Metanephros (tissue), 2 donors: ENCODE results near the gene TOP1. TPM values are rescaled to one million over a fixed set of nuclear protein-coding genes. Genes with fewer than 3 reads are reported as not detected.

Experiments
- small RNA-seq: library from RNA; depleted of rRNA; stranded (forward); fragments of <200 nt; gene quantifications from one replicate; pipeline ENCODE3, GENCODE V24; 2014; ENCODE audit warnings: low replicate concordance
- total RNA-seq: library from RNA; depleted of rRNA; stranded (reverse); fragments of >200 nt; gene quantifications from one replicate; pipeline ENCODE4 v1.2.3, GENCODE V29; 2014

TOP1 gene
- 27.4 TPM for total RNA-seq

DNA sequence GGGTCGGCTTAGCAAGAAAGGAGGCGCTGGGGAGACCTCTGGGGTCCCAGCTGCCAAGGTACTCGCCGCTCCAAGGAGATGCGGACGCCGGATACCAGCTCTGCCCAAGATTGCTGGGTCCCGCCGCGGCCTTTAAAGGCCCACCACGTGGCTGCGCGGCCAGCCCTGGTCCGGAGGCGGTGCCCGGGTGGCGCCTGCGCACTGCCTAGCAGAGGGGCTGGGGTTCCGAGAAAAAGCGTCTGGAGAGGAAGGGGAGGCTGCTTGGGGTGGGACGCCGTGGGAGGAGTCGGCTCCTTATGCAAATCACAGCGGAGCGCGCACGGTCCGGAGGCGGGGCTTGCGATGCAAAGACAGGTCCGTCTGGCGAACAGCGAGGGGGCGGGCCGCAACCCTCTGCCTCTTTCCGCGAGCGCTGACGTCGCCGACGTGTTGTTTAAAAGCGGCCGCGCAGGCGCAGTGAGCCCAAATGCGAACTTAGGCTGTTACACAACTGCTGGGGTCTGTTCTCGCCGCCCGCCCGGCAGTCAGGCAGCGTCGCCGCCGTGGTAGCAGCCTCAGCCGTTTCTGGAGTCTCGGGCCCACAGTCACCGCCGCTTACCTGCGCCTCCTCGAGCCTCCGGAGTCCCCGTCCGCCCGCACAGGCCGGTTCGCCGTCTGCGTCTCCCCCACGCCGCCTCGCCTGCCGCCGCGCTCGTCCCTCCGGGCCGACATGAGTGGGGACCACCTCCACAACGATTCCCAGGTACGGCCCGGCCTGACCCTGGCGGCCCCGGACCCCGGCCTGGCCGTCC, at the start of gene TOP1:
TSS of gene TOP1 (plus strand) at position 464 of the 791 bp plus-strand sequence. CDS start at position 710, 246 bp downstream.

DNA sequence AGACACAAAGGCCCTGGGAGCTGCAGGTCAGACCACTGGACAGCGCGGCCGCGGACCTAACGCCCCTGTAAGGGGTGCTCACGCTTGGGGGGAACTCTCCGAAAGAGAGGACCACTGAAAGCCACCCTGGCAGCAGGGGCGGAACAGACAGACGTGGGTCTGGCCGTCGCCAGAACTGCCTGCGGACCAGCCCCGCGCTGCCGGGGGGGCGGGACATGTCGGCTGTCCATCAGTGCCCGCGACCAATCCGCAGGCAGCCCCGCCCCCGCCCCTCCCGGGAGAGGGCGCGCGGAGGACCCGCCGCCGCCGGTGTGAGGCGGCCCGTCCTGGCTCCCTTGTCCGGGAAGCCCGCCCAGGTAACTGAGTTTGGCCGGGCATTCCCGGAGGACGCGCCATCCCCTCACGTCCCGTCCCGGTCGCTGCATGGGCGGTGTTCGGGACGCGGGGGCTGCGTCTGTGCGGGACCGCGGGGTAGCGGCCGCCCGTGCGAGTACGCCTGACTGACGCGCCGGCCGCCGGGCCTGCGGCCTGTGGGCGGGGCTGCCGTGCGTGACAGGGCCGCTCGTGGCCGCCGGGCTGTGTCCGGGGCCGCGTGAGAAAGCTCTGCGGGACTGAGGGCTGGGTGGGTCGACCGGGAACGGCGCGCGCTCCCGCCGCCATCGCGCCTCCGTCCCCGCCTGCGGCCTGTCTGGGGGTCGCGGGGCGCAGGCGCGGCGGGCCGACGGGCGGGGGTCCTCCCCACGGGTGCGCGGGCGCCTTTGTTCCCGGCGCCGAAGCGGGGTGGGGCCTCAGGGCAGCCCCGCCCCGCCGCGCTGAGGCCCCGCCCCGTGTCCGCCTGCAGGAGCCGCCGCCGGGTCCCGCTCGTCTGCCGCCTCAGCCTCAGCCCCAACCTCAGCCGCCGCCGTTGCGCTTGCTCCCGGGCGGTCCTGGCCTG, 108.3 kb downstream of the TOP1 start, which contains the start of gene PLCG1:
TSS of gene PLCG1 (plus strand) at position 864 of the 934 bp plus-strand sequence. CDS start 99 bp downstream, outside the sequence.

Small RNAs within 50 kb of the gene (small RNA-seq; reads per million reads assigned to genes)
- not detected for gene MIR6871
- 0.21 reads per million for gene RNU2-52P

Other genes with a start within 250 kb of the TOP1 start
- 171 TPM for gene PLCG1, start 108.7 kb downstream of the TOP1 start, total RNA-seq